NOMO-1 treated with DMSO at 0.1 percent for 48 hours (cell line): Measurements from ENCODE around the gene WBP2.
A peak's percentile ranks its signal among the peaks of the same experiment; 100 is the strongest.

ENCODE experiments used
- DNase-seq: peaks from one replicate; lab custom pipeline; 2025; ENCODE audit not compliant: unreplicated experiment; lab: John Stamatoyannopoulos, UW

The WBP2 gene

DNA sequence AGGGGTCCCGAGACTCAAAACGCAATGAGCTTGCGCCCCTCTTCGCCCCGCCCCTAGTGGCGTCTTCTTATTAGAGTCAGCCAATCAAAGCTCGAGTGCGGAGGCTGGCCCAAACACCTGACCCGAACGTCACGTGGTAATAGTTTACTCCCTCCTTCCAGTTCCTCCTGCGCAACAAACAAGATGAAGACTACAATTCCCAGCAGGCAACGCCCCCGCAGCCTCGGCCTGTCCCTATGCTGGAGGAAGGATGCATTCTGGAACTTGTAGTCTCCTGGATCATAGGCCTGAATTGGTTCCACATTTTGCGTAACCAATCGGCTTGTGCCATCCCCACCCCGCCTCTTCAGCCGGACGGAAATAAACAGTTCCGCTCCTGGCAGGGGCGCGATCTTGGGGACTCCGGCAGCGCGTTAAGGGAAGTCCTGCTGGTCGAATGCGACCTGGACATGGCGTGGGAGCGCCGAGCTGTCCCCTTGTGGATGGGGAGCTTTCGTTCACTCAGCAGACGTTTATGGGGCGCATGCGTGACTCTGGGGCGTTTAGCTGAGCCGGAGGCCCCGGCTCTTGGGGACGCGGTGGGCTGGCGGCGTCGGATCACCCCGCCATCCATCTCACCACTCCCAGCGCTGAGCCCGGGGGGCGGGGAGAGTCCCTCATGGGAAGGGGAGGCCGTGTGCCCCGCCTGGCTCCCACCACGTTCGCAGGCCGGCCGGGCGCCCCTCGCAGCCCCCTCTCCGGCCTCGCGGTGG is at the start of gene WBP2:
Gene WBP2, minus strand, starts transcription at position 26 of the 752 bp plus-strand sequence. CDS start 38 bp downstream, outside the sequence.
- peak; percentile 100 for DNase-seq

DNA sequence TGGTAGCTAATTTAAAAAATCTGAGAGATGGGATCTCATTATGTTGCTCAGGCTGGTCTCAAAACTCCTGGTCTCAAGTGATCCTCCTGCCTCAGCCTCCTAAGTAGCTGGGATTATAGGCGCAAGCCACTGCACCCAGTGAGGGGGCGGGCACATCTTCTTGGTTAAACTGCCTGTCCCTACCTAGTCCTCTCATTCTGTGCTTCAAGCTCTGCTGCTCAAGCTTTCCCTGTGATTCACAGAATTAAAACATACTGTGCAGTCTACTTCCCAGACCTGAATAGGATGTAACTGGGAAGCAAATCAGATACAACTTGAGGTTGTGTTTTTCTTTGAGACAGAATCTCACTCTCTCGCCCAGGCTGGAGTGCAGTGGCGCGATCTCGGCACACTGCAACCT is 47.3 kb upstream of the WBP2 start:
- no peak for DNase-seq

DNA sequence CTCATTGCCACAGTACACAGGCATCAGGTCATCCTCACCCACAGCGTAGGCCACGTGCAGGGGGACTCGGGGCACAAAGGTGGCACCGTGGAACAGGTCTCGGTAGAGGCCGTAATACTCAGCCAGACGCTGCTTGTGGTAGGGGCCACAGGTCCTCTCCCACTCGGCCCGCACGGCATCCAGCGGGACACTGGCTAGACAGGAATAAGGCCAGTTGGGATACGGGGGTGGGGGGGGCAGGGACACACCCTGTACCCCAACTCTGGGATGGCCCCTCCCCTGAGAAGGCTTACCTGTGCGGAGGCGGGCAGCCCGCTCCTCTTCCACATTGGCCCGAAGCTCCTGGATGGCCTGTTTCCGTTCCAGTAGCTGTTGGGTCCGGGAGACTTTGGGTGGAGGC is 46.6 kb upstream of the WBP2 start:
- no peak for DNase-seq

DNA sequence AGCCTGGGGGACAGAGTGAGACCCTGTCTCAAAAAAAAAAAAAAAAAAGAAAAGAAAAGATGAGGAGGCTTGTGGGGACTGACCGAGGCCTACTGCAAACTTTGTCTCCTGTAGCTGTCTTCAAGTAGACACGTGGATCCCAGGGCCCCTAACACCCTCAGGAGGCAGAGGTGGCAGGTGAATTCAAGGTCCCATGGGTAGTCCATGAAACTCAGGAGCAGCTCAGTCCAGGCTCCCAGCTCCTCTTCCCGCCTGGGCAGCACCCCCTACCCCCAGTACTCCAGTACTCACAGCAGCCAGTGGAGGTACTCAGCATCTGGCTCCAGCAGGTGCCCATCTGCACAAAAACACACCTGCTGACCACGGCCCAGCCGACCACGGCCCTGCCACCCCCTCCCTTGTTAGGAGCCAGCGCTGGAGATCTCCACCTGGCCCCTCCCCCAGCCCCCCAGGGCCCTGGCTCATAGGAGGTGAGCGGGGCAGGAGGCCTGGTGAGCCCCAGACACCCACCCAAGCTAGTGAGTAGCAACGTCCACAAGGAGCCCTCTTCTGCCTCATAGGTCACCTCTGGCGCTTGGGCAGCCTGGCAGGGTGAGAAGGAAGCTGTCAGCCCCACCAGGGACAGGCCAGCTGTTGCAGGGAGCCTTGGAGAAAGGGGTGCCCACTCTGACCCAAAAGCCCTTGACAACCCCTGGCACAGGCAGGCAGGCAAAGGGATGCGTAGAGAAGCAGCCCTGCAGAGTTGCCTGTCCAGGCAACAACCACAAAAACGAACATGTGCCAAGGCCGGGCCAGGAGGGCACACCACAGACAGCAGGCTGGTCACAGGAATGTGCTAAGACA is 45.8 kb upstream of the WBP2 start:
- no peak for DNase-seq

DNA sequence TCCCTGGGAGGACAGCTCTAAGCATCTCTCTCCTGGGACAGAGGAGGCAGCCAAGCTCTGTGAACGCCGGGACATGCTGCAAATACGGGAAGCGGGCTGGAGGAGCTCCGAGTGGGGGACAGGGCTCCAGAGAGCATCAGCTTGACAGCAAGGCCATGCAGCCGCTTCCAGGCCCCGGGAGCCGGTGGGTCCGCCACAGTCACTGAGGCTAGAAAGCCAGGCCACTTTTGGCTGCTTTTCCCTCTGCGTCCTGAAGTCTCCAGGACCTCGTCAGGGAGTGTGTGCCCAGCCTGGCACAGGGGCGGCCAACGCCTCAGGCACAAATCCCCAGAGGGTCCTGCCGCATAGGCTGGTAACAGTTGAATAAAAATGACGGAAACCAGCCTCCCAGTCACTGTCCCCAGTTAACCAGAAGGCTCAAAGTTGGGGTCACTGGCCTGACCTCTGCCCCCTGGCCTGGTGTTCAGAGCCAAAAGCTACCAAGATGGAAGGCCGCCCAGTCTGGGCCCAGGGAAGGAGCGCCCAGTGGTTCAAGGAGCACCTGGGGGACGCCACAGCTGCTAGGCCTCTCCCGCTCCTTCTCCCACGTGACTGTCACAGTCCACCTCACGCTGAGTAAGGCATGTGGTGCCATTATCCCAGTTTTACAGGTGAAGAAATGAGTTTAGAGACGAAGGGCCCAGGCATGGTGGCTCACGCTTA is 44.8 kb upstream of the WBP2 start:
- no peak for DNase-seq

DNA sequence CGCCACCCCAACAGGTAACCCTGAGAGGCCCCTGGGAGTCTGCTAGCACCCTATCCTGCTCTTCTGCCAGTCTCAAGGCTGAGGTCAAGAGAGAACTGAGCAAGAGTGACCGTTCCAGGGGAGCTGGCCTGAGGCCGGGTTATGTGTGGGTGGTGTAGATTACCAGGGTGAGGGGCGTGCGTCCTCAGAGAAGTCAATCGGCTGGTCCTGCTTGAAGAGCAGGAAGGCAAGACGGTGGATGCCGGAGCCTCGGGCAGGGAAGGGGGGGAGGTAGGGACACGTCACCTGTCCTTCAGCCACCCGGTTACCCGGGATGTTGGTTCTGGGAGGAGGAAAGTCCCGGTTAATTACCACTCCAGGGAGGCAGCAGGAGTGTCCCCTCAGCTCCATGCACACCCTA is 44.2 kb upstream of the WBP2 start:
- no peak for DNase-seq

- DNase-seq, result no peak
Measured at GRCh38 chr17:75898791-75899190, 43.7 kb upstream of the WBP2 start.

DNA sequence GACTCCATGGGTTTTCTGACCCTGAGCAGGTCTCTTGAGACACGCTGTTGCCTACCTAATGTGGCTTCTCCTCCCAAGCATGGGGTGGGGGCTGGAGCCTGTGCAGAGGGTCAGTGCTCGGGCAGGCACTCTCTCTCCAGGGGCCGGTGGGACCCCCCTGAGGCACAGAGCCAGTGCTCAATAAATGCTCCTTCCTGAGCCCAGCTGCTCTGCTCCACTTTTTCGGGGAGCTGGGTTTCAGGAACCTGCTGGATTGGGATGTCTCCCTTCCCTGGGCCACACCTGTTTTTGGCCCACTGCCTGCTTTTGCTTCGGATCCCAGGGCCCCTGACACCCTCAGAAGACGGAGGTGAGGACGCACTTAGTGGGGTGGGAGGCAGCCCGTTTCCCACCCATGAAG is 42.9 kb upstream of the WBP2 start:
- DNase-seq, result no peak

DNA sequence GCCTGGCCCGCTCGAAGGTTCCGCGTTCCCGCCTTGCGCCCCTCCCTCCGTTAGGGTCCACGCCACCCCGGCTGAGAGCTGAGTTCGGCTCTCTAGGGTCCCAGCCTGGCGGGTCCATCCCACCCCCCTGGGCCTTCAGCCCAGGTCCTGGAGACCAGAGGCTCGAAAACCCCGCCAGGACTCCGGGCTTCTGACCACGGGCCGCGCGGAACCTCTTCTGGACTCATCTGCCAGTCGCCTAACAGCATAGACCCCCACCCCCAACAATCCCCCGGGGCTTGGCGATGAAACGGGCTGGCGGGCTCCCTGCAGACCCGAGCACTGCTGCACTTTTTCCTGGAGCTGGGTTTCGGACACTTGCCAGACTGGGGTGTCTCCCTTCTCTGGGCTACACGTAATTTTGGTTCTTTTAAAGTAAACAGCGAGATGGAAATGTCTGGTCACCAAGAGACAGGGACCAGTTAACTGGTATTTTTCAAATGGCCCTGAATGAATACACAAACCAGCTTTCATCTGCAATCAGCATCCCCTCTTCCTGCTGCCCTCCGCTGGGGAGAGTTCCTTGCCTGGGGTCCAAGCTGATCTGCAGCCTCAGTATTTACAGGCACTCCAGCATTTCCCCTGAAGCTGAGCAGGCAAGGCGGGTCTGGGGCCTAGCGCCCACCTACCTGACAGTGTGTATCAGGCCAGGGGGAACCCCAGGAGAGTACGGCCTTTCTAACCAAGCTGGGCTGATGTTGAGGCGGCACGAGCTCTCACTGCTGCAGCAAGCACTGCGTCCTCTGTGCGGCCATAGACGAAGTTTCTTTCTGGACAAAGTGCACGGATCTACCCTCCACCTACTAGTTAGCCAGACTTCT is 42.3 kb upstream of the WBP2 start:
- DNase-seq, result no peak

DNA sequence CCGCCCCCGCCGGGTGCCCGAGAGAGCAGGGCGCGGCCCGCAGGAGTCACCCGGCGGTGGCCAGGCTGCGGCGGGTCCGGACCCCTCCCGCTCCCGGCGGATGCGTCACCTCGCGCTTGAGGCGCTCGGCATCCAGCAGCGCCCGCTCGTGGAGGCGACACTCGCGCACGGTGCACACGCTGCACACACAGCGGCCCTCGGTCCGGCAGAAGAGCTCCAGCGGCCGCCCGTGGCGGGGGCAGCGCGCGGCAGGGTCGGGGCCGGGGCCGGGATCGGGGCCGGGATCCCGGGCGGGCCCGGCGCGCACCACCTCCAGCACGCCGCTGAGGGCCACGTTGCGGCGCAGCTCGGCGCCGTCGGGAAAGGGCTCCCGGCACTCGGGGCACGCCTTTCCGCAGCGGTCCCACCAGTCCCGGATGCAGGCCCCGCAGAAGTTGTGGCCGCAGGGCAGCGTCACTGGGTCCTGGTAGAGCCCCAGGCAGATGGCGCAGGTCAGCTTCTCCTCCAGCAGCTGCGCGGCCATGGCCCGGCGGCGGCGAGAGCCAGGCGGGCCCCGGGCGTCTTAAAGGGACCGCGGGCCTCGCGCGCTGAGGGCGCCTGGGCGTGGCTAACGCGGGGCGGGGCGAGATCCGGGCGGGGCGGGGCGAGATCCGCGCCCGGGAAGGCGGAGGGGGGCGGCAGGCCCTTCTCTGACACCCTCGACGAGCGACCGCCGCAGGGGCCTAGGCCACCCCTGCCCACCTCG is 41.5 kb upstream of the WBP2 start, which contains the start of gene TRIM65:
Gene TRIM65, minus strand, starts transcription at position 537 of the 745 bp plus-strand sequence. Its CDS starts 14 bp downstream, at position 523.
- DNase-seq, result peak; percentile 68

- DNase-seq, result no peak
Measured at GRCh38 chr17:75895370-75896155, 40.4 kb upstream of the WBP2 start.

- no peak for DNase-seq
Measured at GRCh38 chr17:75894049-75894733, 39.1 kb upstream of the WBP2 start.

DNA sequence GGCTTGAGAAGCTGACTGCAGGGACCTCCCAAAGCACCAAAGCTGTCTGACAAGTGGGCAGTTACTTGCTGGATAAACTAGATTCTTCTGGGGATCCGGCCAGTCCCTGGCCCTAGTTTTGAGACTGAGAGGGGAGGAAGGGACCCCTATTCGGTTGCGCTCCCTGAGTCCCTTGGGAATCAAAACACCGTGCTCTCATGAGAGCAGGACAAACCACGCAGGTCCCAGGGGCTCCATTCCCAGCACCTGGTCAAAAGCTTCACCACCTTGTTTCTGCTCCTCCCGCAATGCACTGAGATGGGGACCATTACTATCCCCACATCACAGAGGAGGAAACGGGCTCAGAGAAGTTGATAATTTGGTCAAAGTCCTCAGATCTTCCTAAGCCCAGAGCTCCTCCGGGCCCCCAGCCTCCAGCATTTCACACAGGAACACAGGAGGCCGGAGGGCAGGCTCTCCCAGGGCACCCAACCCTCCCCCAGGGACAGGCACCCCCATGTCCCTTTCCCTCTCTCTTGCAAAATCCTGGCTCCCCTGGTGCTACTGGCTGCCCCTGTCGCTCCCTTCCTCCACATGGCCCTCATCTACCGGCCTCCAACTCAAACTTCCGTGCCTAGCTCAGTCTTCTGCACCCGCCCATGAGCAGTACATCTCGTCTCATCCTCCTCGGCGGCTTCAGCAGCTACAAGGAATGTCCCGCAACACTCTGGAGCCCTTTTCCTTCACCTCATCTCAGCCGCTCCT is 38.3 kb upstream of the WBP2 start:
- no peak for DNase-seq

GRCh38 chr17:75892556-75893224 is 37.6 kb upstream of the WBP2 start:
- DNase-seq, result no peak

DNA sequence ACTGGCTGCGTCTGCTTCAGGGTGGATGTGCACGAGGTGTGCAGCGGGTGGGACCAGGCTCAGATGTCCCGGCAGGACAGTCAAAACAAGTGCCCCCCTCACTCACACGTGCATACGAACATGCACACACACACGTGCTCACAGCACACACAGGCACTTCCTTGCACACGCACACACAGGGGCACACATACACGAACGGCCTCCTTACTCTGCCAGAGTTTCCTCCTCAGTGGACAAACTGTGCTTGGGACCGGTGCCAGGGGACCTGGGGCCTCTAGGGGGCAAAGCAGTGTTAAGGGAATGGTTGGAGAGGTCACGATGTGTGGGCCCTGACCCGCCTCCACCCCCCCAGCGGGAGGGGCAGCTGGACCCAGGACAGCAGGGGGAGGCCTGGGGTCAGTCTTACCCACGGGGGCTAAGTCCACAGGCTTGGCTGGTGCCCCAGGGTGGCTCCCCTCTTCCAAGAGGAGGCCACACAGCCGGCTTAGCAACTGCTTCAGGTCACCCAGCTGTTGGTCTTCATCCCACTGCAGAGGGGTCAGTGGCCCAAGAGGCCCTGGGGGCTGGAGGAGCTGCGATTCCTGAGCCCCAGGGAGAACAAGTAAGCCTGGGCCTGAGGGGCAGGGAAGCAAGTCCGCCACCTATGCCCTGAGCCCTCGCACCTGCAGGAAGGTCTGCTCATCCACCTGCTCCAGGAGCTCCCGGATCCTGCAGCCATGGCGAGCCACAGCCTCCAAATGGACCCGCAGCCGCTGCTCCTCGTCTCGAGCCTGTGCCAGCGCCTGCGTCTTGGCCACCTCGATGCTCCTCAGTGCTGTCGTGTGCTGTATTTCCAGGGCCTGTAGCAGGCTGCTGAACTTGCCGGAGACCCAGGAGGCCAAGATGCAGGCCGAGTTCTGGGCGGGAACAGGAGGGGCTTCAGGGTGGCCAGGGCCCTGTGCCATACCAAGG is 36.7 kb upstream of the WBP2 start:
- DNase-seq, result no peak

- no peak for DNase-seq
Measured at GRCh38 chr17:75891022-75891604, 36.0 kb upstream of the WBP2 start.
